ENCODE data around the gene HYDIN.
"Not testable (repeated sequence)": the region's sequence is repeated elsewhere in the genome, so short reads cannot be mapped to it uniquely, and the experiment has no call there.

GRCh38 chr16:71083573-71083972 lies 146.9 kb downstream of the HYDIN start:
- not testable (repeated sequence) for TF ChIP-seq CTCF (IDR thresholded peaks at IDR 0.05); EZH2phosphoT487 (IDR thresholded peaks at IDR 0.05; ENCODE audit: borderline replicate concordance, low read depth); ZBTB33 (IDR thresholded peaks at IDR 0.05; ENCODE audit: borderline replicate concordance, low read depth); NFIC (IDR thresholded peaks at IDR 0.05; ENCODE audit: borderline replicate concordance); POLR2AphosphoS5 (IDR thresholded peaks at IDR 0.05; ENCODE audit: low read depth, low read length); YY1 (IDR thresholded peaks at IDR 0.05; ENCODE audit: low read depth); USF2 (IDR thresholded peaks at IDR 0.05; ENCODE audit: borderline replicate concordance, low read depth, low read length)
